H1 (cell line): ENCODE data around the gene TMEM127. TPM values are rescaled to one million over a fixed set of nuclear protein-coding genes. Genes with fewer than 3 reads are reported as not detected.

ENCODE experiments used
- CBX5 ChIP-seq: fragments of 300-800, 300-1000 bp; sonication (generic); IDR thresholded peaks from 2 replicates; pipeline ENCODE4 v1.7.1; 2016; ENCODE audit warnings: antibody characterized with exemption, low read length, low read depth
- CHD7 ChIP-seq: fragments of 300-600 bp; sonication (generic); IDR thresholded peaks from 2 replicates; pipeline ENCODE4 v1.7.1; 2012; ENCODE audit warnings: low read length, moderate library complexity, mild to moderate bottlenecking, inconsistent platforms; ENCODE audit not compliant: insufficient replicate concordance
- CTBP2 ChIP-seq: IDR thresholded peaks from 2 replicates; pipeline ENCODE4 v1.7.0; 2011; ENCODE audit warnings: borderline replicate concordance, mild to moderate bottlenecking, moderate library complexity, mixed read lengths, low read length; ENCODE audit not compliant: insufficient read depth, insufficient read length
- KDM5A ChIP-seq: fragments of 200-600 bp; IDR thresholded peaks from 2 replicates; pipeline ENCODE4 v1.7.1; 2012; ENCODE audit warnings: mild to moderate bottlenecking, low read length, inconsistent platforms, mixed read lengths
- POU5F1 ChIP-seq: IDR thresholded peaks from 2 replicates; pipeline ENCODE4 v1.6.1; 2011; ENCODE audit warnings: low read depth, mild to moderate bottlenecking, low read length, moderate library complexity
- SAP30 ChIP-seq: fragments of 300-600 bp; sonication (generic); IDR thresholded peaks from 2 replicates; pipeline ENCODE4 v1.7.1; 2012; ENCODE audit warnings: low read length, moderate library complexity, mild to moderate bottlenecking, inconsistent platforms; ENCODE audit not compliant: insufficient read depth, insufficient replicate concordance
- SUZ12 ChIP-seq: fragments of 200-600 bp; sonication (generic); IDR thresholded peaks from 2 replicates; pipeline ENCODE4 v1.6.1; 2012; ENCODE audit warnings: mild to moderate bottlenecking, inconsistent platforms, low read length, moderate library complexity, mixed read lengths
- TAF7 ChIP-seq: optimal IDR thresholded peaks from 2 replicates; pipeline ENCODE3; 2011; ENCODE audit warnings: low read depth, mild to moderate bottlenecking, inconsistent platforms, low read length, moderate library complexity, borderline replicate concordance
- polyA plus RNA-seq, 7 experiments: library from polyadenylated mRNA; depleted of rRNA in 3 of 7; stranded (reverse) in 5 of 7; unstranded in 2 of 7; fragments of >200 nt in 5 of 7; fragments of 200-250 nt in 2 of 7; gene quantifications; 1 replicate in 5 of 7; 2 replicates in 1 of 7; 4 replicates in 1 of 7; pipeline versions ENCODE4 v1.2.1 to v1.2.3, GENCODE V29; 2011 to 2013; ENCODE audit warnings: missing spikeins in 2 of 7, mixed read lengths in 2 of 7
- total RNA-seq: library from RNA; stranded (reverse); fragmentation: NEBNext Ultra II Directional; extraction: Animal tissue kit (Norgen Biotek cat#: 25700); gene quantifications from 2 replicates; pipeline ENCODE4 v1.2.1, GENCODE V29; 2021
- TF ChIP-seq, protein P1 (sequence below): IDR thresholded peaks from 2 replicates; pipeline ENCODE4 v1.6.1; 2012; ENCODE audit warnings: low read length, inconsistent platforms

Gene TMEM127
- total and polyA plus RNA-seq, 2 of the 8 experiments (the other 6 are each of a cell fraction or from before 2014, with no cell fraction given) = 25.0 to 41.0 TPM

DNA sequence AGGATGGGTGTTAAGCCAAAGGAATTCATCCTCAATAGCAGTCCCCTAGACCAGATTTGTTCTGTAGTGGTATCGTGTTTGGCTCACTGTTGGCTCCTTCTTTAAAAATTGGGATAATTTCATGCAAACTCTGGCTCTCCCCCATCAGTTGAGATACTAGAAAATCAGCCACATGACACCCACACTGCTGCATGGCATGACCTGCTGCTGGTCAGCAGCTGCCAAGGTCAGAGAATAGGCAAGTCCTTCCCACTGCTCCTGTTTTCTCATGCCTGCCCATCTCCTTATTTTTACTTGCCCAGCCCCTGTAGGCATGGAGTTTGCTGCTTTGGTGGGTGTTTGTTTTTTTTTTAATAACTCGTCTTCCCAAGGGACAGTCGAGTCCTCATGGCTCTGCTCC lies 40.6 kb upstream of the TMEM127 start (continued):
- TF ChIP-seq, protein P1, sequence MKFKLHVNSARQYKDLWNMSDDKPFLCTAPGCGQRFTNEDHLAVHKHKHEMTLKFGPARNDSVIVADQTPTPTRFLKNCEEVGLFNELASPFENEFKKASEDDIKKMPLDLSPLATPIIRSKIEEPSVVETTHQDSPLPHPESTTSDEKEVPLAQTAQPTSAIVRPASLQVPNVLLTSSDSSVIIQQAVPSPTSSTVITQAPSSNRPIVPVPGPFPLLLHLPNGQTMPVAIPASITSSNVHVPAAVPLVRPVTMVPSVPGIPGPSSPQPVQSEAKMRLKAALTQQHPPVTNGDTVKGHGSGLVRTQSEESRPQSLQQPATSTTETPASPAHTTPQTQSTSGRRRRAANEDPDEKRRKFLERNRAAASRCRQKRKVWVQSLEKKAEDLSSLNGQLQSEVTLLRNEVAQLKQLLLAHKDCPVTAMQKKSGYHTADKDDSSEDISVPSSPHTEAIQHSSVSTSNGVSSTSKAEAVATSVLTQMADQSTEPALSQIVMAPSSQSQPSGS = no peak
- TF ChIP-seq CTBP2 = no peak
- TF ChIP-seq SAP30 = no peak
- TF ChIP-seq KDM5A = no peak
- TF ChIP-seq TAF7 = no peak
- no peak for TF ChIP-seq SUZ12
- TF ChIP-seq POU5F1 = no peak
- TF ChIP-seq CHD7 = no peak
- no peak for TF ChIP-seq CBX5
